Stimulated activated CD4-positive, alpha-beta T cell treated with anti-CD3 and anti-CD28 coated beads, Interleukin-1b, Interleukin-23, amount 100 ng/mL, for 24 hours (primary cell): ENCODE data around the gene LGR6.
A peak's percentile ranks its signal among the peaks of the same experiment; 100 is the strongest.

Experiments used
- DNase-seq, 4 experiments: peaks; one replicate each; pipeline ENCODE4 v3.0.0-alpha.2; 2020; ENCODE audit warnings: low read depth in 4 of 4, low spot score in 1 of 4

Gene LGR6

DNA sequence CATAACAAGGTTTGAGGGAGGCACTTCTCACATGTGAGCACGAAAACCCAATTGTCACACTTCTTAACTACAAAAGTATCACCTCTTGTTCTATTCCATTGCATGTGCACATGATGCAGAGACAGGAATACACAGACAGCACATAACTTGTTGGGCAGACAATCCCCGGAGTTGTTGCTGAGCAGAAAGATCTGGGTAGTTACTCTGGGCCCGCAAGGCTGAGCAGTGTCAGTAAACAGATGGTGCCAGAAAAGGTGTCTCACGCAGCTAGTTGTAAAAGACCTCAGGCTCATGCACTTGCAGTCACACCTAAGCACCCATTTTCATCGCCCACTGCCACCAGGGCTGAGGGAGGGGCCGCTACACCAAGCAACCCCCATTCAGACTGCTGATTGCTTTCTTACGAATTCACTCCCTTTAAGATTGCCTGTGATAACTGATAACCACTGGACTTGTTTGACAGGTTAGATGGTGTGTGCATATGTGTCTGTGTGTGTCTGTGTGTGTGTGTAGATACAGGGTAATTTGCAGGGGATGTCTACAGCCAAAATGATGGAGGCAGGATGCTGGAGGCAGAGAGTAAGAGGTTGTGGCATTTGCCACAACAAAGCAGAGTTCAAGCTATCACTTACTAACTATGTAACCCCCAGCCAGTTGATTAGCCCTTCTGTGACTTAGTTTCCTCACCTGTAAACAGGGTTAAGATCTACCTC, 4.2 kb downstream of the LGR6 start:
- DNase-seq, result no peak

DNA sequence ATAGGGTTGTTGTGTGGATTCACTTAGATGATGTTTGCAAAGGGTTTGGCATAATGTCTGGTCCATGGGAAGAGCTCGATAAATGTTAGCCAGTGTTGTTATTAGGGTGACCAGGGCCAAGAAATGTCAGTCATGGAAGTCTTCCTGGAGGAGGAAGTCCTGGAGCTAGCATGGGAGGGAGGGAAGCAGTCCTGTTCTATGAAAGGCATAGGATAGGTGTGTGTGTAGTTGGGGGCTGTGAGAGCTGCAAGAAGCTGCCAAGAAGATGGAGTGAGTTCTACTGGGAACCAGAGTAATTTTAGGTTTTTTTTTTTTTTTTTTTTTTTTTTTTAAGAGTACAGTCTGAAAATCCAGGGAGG, 4.7 kb downstream of the LGR6 start:
- no peak for DNase-seq

DNA sequence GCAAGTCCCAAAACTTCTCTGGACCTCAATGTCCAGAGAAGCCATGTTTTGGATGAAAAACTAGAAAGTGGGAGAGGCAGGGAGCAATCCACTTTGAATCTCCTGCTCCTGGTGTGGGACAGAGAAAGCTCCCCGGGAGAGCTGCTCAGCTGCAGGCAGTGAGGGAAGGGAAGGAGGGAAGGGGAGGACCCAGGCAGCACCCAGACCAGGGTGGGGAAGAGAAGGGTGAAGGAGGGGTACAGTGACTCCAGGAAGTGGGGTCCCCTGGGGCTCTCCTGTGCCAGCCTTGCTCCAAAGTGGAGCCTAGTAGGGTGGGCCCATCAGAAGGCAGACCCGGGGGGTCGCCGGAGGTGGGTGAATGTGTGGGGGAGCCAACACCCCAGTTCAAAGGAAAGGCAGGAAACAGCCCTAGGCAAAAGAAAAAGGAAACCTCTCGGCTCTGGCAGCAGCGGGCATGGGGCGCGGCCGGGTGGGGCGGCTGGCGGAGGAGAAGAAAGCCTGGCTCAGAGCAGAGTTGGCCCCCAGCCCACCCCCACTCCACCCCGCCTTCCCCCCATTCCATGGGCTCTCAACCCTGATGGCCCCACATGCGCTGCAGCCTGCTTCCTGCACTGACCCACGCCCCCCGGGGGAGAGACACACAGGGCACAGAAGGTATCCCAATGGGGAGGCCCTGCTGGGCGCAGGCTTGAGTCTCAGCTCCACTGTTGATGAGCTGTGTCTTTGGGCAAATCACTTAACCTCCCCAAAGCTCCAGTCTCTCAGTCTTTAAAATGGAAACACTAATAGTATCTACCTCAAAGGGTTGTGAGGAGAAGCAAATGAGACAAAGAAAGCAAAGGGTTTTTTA, 5.7 kb downstream of the LGR6 start:
- no peak for DNase-seq

DNA sequence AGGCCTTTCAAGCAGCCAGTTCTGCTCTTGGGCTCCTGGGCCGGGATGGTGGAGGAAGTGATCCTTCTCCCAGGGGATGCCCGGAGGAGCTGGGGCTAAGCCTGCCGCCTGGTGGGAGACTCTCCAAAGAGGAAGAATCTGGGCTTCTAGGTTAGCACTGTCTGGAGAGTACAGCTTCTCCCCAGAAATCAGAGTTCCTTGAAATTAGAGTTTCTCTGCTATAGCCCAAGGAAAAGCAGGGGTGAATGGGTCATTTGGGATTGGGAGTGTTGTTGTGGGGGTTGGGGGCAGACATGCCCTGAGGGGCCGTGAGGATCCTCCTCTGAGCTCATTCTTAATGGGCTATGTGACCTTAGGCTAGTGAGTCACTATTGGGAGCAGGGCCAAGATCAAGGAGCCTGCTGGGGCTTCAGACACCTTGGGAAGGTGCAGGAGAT, 6.5 kb downstream of the LGR6 start:
- DNase-seq, result no peak

DNA sequence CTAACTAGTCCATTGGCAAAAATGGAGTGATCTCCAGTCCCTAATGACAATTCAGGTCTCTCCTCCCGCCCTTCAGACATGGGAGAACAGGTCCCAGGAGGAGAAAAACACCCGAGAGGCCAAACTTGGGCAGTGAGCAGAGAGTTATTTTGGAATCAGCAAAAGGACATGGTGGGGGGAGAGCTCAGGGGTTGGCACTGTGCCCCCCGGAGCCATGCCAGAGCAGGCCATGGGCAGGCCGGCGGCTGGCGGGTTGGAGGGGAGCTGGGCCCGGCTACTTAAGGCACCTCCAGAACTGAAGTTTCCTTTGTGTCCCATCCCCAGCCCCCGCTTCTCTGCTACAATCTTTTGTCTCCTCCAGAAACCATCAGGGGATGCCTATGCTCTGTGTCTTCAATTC, 7.1 kb downstream of the LGR6 start:
- no peak for DNase-seq

DNA sequence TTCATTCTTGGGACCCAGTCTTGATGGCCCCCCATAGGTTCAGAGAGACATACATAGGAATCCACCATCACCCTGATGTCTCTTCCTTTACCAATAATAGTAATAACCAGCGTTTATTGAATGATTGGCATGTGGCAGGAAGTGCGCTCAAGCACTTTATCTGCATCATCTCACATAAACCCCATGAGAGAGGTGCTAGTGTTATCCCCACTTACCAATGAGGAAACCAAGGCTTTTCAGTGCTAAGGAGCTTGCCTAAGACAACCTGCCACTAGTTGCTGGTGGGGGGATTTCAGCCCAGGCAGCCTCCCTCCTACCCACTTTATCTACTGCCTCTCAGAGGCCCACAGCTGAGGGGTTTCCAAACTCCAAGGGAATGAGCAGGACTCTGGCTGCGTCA, 7.7 kb downstream of the LGR6 start:
- DNase-seq, result no peak

DNA sequence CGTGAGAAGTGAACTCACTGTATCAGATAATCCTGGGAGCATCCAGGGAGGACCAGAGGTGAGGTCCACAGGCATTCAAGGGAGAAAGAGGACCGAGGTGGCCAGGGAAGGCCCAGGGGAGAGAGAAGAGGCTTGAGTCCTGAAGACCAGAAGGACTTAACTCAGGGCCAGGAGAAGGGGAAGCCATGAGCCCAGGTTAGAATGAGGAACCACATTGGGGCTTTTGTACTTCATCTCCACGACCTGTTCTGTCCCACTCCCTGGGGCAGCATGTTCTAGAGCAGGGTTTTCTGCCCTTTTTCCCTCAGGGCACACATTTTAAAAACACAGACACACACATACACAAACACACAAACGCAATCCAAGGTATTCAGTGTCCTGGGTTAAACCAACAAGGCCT, 8.4 kb downstream of the LGR6 start:
- DNase-seq, result no peak

DNA sequence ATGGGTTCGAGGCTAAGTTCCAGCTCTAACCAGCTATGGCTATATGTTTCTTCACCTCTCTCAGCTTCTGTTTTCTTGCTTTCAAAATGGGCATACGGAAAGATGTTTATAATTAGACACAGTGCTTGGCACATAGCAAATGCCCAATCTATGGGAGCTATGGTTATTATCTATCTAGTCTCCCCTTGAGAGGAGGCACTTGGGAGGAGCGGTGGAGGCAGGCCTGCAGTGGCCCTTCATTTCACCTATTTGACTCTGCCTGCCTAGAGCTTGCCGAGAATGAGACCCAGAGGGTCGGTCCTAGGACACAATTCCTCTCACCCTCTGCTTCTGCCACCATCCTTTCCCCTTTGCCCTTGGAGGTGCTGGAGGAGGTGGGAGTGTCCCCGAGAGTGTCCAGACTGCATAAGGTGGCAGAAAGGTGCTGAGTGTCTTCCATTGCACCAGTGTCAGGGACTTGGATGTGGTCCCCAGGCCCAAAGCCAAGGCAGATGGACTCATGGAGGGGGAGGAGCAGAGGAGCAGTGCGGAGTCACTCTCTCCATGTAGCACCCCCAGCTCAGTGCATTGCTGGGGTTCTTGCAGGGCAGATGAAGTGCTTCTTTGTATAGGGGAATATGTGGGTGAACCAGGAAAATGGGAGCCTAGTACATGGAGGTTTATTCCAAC, 9.0 kb downstream of the LGR6 start:
- DNase-seq, result no peak

DNA sequence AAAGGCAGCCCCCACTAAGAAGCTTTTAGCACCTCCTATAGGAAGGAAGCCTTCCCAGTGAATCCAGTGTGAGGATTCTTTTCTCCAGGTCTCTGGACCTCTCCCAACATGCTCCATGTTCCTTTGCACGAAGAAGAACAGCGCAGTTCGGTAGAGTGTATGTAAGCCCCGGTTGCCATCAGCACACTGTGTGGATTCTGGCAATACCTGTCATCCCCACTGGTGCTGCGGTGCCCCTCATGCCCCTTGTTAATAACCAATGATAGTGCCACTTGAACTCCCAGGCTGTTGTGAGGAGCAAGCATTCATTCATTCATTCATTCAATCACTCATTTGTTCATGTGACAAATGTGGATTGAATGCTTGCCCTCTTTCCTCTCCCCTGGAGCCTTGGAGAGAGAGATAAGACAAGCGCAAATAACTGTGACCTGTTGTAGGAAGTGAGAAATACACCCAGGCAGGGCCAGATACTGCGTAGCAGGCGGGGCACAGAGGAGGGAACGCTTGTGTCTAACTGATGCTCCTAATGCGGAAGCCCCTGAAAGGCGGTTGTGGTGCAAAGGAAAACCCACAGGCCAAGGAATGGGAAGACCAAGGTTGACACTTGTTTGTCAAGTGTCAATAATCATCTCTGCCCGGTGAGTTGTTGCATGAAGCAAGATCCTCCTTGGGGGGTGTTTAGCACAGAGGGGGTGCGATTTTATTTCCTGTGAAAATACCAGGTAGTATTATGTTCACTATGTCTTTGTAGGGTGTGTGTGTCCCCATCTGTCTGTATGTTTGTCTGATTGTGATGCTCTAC, 9.8 kb downstream of the LGR6 start:
- DNase-seq, result no peak

DNA sequence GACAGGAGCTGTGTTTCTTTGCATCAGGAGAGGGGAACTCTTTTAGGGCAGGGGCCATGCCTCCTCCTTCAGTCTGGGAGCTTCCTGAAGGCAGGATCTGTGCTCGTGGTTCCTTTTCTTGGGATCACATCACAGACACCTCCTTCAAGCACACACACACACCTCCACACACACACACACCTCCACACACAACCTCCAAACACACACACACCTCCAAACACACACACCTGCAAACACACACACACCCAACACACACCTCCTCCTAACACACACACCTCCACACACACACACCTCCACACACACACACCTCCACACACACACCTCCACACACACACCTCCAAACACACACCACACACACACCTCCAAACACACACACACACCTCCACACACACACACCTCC, 10.5 kb downstream of the LGR6 start:
- DNase-seq, result no peak

DNA sequence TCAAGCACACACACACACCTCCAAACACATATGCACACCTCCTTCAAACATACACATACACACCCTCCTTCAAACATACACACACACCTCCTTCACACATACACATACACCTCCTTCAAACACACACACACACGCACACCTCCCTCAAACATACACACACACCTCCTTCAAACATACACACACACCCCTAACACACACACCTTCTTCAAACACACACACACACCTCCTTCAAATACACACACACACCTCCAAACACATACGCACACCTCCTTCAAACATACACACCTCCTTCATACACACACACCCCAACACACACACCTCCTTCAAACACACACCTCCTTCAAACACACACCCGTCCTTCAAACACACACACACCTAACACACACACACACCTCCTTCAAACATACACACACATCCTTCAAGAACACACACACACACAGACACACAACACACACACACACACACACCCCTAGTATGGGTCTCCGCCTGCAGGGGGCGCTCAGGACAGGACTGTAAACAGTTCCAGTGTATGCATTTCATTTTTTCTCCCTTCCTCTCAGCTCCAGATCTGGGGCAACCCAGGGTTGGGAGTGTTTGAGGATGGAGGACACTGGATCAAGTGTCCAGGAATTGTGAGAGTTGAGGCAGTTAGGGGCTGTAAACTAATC, 12.1 kb downstream of the LGR6 start:
- peak in 1 of 4 experiments; percentile 16 for DNase-seq

DNA sequence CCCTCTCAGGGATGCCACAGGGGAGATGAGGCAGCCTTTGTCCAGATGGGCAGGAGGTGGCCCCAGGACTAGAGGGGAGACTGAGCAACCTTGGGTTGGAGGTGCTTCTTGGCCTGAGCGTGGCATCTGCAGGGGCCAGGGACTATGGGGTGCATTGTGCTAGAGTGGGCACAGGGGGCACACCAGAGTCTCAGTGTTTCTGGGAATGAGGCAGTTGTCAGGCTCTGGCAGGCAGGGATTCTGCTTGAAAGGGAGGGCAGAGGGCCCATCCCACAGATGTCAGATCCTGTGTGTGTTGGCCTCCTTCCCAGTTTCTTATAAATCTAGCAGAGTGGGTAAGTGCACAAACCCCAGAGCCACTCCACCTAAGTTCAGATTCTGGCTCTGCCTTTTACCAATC, 13.7 kb downstream of the LGR6 start:
- no peak for DNase-seq

DNA sequence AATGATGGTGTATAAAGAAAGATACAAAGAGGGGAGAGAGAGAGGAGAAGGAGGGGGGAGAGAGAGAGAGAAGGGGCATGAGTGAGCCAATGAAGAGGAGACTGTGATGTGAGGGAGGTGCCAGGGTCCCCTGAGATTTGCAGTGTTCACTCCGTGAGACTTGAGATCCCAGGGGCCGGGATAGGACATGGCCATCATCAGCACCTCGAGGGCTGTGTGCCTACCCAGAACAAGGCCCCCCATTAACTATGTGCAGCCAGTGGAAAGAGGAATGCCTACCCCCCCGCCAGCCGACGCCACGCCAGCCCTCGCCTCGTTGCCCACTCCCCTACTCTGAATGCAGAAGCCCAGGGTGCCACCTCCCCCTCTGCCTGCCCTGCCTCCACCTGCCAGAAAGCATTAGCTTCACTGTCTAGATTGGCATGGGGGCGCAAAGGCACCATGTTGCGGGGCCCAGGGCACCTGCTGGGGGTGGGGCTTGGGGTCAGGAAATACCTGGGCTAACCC, 14.8 kb downstream of the LGR6 start:
- no peak for DNase-seq

DNA sequence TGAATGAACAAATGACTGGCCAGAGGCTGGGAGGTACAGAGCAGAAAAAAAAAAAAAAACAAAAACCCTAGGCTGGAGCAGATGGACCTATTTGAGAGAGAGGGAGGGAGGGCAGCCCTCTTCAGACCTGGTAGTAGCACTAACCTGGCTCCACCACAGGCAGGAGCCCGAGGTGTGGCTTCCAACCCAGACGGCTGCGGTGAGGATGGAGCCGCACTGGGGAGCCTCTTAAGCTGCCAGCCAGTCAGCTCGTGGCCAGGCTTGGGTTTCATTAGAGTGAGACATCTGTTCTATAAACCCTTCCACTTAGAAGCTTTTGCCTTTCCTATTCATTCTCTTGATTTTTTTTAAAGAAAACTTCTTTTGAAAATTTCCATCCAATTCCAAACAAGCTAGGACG, 16.8 kb downstream of the LGR6 start:
- DNase-seq, result no peak

DNA sequence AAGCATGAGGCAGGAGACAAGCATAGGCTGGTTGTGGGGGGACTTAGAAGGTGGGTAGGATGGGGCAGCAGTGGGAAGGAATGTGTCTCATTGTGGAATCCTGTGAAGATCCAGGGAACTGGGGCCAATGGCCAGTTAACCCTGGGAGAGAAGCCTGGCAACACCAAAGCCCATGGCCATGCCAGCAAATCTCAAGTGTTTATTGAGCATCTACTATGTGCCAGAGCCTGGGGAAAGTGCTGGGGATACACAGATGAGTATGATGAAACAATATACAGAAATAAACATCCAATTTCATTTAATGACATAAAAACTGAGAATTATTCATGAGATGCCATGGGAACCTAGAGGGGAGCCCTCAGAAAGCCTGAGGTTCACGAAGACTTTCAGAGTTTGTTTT, 17.4 kb downstream of the LGR6 start:
- no peak for DNase-seq

DNA sequence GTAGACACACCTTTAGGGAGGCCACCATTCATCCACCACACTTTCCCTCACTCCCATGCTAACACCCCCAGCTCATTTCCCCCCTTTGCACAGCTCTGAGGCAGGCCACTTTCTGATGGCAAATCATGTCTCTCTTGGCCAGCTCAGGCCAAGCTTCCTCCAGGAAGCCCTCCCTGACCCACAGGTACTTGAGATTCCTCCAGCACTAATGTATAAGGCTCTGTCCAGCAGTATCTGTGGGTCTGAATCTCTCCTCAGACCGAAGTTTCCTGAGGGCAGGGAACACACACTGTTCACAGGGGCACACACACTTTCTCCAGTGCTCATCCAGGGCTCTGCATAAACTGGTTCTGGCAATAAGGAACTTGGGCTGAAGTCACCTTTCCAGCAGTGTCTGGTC, 19.2 kb downstream of the LGR6 start:
- no peak for DNase-seq

DNA sequence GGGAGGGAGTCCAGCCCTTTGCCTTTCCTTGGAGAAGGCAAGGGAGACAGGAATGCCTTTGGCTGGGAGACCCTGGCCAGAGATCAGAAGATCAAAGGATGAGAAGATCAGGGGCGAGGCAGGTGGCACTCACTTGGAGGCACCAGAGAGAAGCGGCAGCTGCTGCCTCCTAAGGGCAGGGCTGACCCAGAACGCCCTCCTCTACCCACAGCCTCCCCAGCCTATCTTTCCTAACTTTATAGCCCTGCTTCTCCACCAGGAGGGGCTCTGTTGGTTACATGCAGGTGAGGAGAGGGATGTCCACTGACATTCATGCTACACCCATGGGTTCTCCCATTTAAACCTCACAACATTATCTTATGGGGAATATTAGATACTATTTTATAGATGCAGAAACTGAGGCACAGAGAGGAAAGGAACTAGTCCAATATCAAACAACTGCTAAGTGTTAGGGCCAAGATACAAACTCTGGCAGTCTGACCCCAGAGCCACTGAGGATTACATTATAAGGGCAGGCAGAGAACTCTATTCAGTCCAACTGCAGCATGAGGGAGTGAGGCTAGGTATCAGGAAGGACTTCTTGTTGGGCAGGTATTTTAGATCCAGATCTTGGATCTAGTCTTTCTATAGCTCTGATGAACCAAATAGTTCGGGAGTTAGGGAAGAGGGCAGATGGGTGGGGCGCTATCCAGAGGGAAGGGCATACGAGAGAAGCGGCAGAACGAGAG, 19.9 kb downstream of the LGR6 start:
- DNase-seq, result no peak

DNA sequence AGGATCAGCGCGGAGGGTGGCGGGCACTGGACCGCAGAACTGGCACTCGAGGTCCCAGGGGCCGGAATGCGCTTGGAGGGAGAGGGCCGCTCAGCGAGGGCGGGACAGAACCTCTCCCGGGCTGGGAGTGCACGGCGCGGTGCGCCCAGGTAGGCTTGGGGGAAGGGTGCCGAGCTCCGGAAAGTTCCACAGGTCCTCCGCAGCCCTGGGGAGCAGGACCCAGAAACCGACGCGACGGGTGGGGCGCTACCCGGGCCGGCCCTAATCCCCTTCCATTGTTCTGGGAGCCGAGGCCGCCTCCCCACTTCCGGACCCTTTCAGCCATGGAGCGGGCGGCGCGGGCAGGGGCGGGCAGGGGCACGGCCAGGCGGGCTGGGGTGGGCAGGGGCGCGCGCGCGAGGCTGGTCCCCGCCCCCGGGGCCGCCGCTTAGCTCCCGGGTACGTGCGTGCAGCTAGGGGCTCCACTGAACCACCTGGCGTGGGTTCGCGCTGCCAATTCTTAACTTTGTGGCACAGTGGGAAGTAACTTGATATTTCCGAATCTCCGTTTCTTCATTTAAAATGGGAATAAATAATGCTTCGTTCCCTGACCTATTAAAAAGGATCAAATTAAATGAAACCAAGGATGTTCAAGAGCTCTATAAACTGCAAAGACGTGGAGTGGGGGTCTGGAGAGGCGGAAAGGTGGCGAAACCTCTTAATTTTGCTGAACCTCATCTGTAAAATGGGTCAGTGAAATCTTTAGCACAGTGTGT, 20.7 kb downstream of the LGR6 start:
- DNase-seq, result no peak

DNA sequence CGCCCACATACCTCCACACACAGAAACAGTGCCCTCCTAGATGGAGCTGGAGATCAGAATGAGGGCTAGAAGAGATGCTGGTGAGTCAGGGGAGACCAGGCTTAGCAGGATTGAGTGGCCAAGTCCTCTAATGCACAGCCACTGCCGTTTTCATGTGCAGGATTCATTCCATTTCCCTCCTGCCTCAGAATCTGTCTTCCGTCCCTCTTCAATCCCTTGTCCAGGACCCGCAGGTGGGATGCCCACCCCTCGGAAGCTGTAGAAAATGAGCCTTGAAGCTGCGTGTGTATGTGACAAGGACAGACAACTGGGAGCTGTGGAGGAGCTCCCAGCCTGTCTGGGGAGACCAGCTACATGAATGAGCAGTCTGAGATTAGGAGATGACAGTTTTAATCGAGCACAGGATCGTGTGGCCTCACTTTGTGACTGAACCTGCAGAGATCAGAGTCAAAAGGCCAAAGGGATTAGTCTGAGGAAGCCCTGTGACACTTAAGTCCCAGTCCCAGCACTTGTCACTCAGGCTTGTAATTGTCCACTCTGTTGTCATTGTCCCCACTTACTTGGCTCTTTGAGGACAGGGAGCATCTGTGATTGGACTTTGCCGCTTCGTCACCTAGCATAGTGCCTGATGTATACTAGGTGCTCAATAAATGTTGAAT, 22.0 kb downstream of the LGR6 start:
- no peak for DNase-seq
